SJCRH30 (cell line): ENCODE measurements around the gene NYAP2. TPM values are rescaled to one million over a fixed set of nuclear protein-coding genes. Genes with fewer than 3 reads are reported as not detected.

Experiments
- DNase-seq, 2 experiments: peaks; one replicate each; pipeline ENCODE4 v3.0.0-alpha.2; 2015 to 2020
- H3K27ac ChIP-seq: fragments of 250-450 bp; sonication (Bioruptor Pico); 2 replicates; pipeline ENCODE4 v1.5.1; 2020; ENCODE audit warnings: mild to moderate bottlenecking, moderate library complexity
- H3K27me3 ChIP-seq: fragments of 250-450 bp; sonication (Bioruptor Pico); 2 replicates; pipeline ENCODE4 v1.5.1; 2020; ENCODE audit warnings: mild to moderate bottlenecking, moderate library complexity
- H3K36me3 ChIP-seq: fragments of 250-450 bp; sonication (Bioruptor Pico); 2 replicates; pipeline ENCODE4 v1.5.1; 2020; ENCODE audit warnings: mild to moderate bottlenecking, moderate library complexity
- H3K4me1 ChIP-seq: fragments of 250-450 bp; sonication (Bioruptor Pico); 2 replicates; pipeline ENCODE4 v1.5.1; 2020; ENCODE audit warnings: mild to moderate bottlenecking, moderate library complexity
- H3K4me3 ChIP-seq: fragments of 250-450 bp; sonication (Bioruptor Pico); 2 replicates; pipeline ENCODE4 v1.5.1; 2020; ENCODE audit warnings: mild to moderate bottlenecking, moderate library complexity
- H3K9me3 ChIP-seq: fragments of 250-450 bp; sonication (Bioruptor Pico); replicated peaks from 2 replicates; pipeline ENCODE4 v1.5.1; 2020; ENCODE audit warnings: mild to moderate bottlenecking, moderate library complexity
- total RNA-seq: library from RNA; depleted of rRNA; stranded (reverse); fragments of >200 nt; shearing (Covaris generic); gene quantifications from 2 replicates; pipeline ENCODE4 v1.2.3, GENCODE V29; 2014

NYAP2 gene
- total RNA-seq, 1 experiment from 2014 or later: 0.69 TPM

DNA sequence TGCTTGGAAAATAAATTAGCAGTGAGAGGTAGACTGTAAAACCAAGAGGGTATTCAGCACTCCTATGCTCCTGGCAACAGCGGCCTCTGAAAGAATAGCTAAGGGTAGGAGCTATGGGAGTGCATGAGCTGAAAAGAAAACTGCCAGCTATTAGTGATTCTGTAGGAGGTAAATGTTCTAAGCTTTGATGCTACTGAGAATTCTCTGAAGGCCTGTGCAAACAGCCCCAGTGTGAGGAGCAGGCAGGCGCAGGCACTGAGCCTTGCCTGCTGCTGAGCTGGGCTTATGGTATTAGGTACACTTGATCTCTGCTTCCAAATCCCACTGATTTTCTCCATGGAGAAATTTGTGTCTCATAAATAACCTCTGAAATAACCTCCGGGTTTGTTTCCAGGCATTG is 86.7 kb downstream of the NYAP2 start:
- Histone ChIP-seq H3K27ac (no peak overlapping the region), H3K36me3 (no peaks in the 10 kb centered on the region), H3K4me3 (no peak overlapping the region), H3K4me1 (peaks cover 5% of the 10 kb centered on the region; the same call in 1 of the 2 replicates), H3K27me3 (no peaks in the 10 kb centered on the region), H3K9me3 (no peaks in the 10 kb centered on the region)
- no peak for DNase-seq

DNA sequence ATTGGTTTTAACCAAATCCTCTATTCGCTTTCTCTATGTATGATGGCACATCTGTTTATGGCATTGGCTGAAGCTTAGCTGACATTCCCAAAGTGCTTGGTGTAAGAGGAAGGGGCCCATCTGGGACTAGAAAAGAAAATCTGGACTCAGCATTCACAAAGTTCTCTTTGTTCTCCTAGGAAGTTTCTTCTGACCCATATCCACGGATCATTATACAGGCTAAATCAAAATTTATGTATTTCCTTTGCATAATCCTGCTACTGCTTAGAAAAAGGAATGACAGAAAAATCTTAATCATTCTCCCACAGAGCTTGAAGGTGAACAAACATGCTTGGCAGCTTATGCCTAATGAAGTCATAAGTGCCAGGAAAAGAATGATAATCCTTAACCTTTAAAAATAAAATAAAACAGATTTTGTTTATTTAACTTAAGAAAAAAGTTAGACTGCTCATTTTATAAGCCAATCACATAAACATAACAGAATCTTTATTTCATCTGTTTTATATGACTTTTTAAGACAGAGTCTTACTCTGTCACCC is 88.4 kb downstream of the NYAP2 start:
- H3K27me3 ChIP-seq: no peaks in the 10 kb centered on the region
- no peak overlapping the region for H3K4me3 ChIP-seq
- no peaks in the 10 kb centered on the region for H3K9me3 ChIP-seq
- peaks cover 5% of the 10 kb centered on the region; the same call in 1 of the 2 replicates for H3K4me1 ChIP-seq
- H3K36me3 ChIP-seq: no peaks in the 10 kb centered on the region
- DNase-seq: peak in 1 of 2 experiments; percentile 45
- no peak overlapping the region for H3K27ac ChIP-seq

DNA sequence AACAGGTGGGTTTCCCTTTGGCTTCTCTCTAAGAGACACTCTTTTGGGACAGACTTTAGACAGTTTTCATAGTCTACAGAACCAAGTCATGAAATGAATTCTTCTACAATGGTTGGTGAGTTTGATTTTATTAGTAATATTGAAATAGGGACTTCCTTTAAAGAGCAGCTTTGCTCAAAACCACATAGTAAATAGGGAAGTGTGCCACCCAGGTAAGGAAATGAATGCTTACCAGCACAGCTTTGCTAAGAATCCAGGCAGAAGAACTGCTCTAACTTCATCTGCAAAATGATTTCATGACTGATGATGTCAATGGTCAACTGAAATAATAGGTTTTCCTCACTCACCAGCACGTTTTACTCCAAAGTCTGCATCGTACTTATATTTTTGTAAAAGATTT is 89.2 kb downstream of the NYAP2 start:
- Histone ChIP-seq H3K4me1 (peaks cover 5% of the 10 kb centered on the region; the same call in 1 of the 2 replicates), H3K27me3 (no peaks in the 10 kb centered on the region), H3K4me3 (no peak overlapping the region), H3K36me3 (no peaks in the 10 kb centered on the region), H3K9me3 (no peaks in the 10 kb centered on the region), H3K27ac (no peak overlapping the region)
- DNase-seq: no peak

DNA sequence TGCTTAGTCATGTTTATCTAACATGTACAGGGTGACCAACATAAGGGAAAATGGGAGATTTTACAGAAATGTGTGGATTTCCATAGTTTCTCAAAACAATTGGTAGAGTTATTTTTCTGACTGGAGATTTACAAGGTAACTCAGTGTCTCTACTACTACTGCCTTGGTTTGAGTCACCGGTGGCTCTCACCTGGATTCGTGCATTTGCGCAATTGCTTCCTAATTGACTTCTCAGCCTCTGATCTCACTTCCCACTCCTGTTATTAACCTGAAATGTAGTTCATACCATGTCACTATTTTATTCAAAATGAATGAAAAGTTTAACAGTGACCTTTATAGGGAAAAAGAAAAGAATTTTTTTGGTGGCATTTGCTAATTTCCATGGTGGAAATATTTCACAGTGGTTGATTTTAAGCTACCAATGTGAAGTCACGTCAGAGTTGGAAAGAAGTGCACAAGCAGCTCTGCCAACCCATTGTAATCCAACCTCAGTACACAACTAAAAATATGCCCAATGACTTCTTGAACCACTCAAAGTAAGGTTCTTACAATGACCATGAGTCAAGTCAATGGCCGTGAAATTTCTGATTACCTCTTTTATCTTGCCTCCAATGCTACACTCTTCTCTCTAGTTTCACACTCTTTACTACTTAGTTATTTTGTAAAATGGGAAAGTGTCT is 94.0 kb downstream of the NYAP2 start:
- no peaks in the 10 kb centered on the region for H3K4me1 ChIP-seq
- H3K4me3 ChIP-seq: no peak overlapping the region
- no peak overlapping the region for H3K27ac ChIP-seq
- H3K36me3 ChIP-seq: no peaks in the 10 kb centered on the region
- H3K27me3 ChIP-seq: no peaks in the 10 kb centered on the region
- no peak for DNase-seq
- no peaks in the 10 kb centered on the region for H3K9me3 ChIP-seq

DNA sequence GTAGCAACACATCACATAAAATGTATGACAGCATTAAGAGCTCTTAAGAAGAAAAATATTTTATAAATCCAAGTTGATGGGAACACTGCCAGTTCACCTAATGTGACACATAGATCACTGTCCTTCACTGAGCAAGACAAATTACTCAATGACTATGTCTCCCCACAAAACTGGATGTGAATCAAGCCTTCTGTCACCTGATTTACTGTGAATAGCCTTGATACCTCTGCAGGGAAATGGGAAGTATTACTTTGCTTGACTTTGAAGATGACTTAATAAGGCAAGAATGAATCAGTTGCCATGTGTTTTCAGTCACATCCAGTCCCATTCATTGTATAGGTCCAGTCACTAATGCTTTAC is 94.6 kb downstream of the NYAP2 start:
- no peaks in the 10 kb centered on the region for H3K27me3 ChIP-seq
- DNase-seq: no peak
- H3K27ac ChIP-seq: no peak overlapping the region

DNA sequence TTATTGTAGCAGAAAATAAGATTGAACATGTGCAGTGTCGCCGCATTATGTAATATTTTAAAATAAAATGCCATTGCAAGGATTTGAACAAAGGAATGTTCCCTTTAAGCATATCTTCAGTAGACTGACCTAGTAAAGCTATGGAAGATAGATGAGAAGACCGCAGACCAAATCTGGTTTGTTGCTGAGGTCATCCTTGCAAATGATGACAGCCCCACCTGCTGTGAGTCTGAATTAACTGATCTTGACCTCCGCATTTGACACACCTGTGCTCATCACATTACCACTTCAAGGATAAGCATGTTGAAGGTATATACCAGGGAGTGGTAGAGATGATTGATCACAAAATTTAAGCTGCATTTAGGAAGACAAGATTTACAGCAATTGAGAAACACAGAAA is 96.2 kb downstream of the NYAP2 start:
- no peaks in the 10 kb centered on the region for H3K36me3 ChIP-seq
- H3K27me3 ChIP-seq: no peaks in the 10 kb centered on the region
- H3K4me3 ChIP-seq: no peak overlapping the region
- no peaks in the 10 kb centered on the region for H3K4me1 ChIP-seq
- DNase-seq: no peak
- H3K9me3 ChIP-seq: no peaks in the 10 kb centered on the region
- no peak overlapping the region for H3K27ac ChIP-seq

More for the DNA sequence above, 94.6 kb downstream of the NYAP2 start:
- Histone ChIP-seq H3K4me3 (no peak overlapping the region), H3K36me3 (no peaks in the 10 kb centered on the region), H3K4me1 (no peaks in the 10 kb centered on the region), H3K9me3 (no peaks in the 10 kb centered on the region)

DNA sequence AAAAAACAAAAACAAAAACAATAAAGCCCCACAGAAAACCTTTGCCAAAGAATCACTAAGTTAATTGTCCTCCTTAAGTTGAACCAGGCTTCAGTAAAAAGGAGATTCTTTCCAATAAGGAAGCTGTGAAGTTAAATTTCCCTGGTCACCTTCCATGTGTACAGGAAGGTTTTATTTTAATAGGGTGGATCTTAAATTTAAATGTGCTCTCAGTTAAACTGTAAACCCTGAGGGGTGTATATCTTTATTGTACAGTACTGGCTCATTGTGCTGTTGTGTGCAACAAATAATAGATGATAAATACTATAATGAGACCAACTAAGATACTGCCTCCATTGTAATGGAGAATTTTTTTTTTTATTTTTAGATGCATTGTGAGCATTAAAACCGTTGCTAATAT is 97.1 kb downstream of the NYAP2 start:
- Histone ChIP-seq H3K4me3 (no peak overlapping the region), H3K4me1 (no peaks in the 10 kb centered on the region), H3K27me3 (no peaks in the 10 kb centered on the region), H3K9me3 (no peaks in the 10 kb centered on the region), H3K36me3 (no peaks in the 10 kb centered on the region), H3K27ac (no peak overlapping the region)
- no peak for DNase-seq

DNA sequence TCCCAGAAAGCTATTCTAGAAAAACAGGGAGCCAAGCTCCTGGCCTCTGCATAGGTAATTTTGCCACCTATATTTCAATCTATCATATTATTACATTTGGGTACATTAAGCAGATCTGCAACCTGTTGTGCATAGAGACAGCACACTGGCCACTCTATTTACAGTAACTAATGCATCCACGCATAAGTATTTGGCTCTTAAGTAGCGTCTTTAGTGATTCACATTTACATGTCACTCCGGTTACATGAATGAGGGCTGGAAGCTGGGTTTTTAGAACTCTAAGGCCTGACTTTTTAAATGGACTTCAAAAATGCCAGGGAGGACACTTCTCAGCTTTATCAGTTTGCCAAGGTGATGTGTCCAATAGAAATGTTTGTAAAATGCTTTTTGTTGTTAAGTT is 97.7 kb downstream of the NYAP2 start:
- Histone ChIP-seq H3K9me3 (no peaks in the 10 kb centered on the region), H3K36me3 (no peaks in the 10 kb centered on the region), H3K4me3 (no peak overlapping the region), H3K27ac (no peak overlapping the region), H3K4me1 (no peaks in the 10 kb centered on the region), H3K27me3 (no peaks in the 10 kb centered on the region)
- no peak for DNase-seq

DNA sequence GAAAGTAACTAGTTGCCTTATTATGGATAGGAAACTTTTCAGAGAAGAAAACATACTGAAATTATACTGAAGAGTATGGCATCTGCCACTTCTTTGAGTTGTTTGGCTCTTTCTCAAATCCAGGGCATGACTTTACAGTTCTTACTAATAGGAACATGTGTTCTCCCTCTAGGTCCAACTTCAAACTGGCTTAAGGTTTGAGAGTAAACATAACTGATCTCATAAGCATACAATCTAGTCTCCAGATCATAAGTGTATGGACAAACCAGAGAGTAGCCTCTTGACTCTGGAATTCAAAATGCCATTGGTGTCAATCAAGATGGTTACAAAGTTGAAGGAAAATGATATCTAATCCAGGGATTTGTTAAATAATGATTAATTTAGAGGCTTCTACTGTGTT is 101.5 kb downstream of the NYAP2 start:
- no peaks in the 10 kb centered on the region for H3K9me3 ChIP-seq
- no peak overlapping the region for H3K4me3 ChIP-seq
- no peak for DNase-seq
- H3K36me3 ChIP-seq: no peaks in the 10 kb centered on the region
- no peaks in the 10 kb centered on the region for H3K4me1 ChIP-seq
- H3K27me3 ChIP-seq: no peaks in the 10 kb centered on the region
- H3K27ac ChIP-seq: no peak overlapping the region

DNA sequence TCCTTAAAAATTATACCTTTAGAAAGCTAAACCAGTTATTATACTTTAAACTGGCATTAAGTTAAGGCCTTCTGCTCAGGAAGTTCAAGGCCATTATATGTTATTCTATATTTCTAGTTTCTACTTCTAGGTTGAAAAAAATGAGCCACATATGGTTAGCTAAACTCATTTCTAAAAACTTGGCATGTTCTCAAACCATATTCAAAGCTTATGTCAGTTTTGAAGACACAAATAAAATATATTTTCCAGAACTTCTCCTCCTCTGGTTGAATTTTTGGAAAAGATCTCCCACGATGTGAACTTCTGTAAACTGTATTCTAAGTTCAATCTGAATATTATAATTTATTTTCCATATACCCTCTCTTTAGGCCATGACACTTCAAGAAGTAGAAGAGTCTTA is 103.5 kb downstream of the NYAP2 start:
- Histone ChIP-seq H3K4me3 (no peak overlapping the region), H3K27me3 (no peaks in the 10 kb centered on the region), H3K4me1 (no peaks in the 10 kb centered on the region), H3K9me3 (no peaks in the 10 kb centered on the region), H3K27ac (no peak overlapping the region), H3K36me3 (no peaks in the 10 kb centered on the region)
- DNase-seq: no peak

DNA sequence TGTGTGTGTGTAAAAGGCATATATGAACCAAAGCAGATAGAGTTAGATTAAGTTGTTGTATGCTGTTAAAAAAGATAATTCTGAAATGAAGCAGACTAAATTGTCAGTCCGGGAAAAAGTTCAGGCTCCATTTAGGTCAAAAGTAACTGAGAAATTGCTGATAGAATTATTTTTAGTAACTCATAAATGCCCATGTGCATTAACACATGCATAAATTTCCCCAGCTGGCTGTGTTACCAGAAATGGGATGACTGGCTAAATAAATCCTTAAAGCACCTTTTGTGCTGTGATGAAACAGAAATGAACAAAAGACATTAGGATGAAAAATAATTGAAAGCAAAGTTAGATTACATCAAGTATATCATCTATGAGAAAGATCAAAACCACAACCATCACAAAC is 111.3 kb downstream of the NYAP2 start:
- no peak overlapping the region for H3K4me3 ChIP-seq
- DNase-seq: no peak
- no peaks in the 10 kb centered on the region for H3K36me3 ChIP-seq
- H3K4me1 ChIP-seq: peaks cover 4% of the 10 kb centered on the region; the same call in 1 of the 2 replicates
- H3K27ac ChIP-seq: no peak overlapping the region
- H3K27me3 ChIP-seq: no peaks in the 10 kb centered on the region
- no peaks in the 10 kb centered on the region for H3K9me3 ChIP-seq

DNA sequence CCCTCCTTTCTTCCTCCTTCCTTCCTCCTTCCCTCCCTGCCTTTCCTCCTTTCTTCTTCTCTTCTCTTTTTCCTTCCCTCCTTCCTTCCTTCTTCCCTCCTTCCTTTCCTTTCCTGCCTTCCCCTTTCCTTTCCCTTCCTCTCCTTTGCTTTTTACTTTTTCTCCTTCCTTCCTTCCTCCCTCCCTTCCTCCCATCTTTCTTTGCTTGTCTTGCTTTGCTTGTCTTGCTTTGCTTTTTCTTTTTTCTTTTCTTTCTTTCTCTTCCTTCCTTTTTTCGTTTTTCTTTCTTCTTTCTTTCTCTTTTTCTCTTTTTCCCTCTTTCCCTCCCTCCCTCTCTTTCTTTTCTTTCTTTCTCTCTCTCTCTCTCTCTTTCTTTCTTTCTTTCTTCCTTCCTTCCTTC is 113.0 kb downstream of the NYAP2 start:
- H3K4me3 ChIP-seq: no peak overlapping the region
- no peak overlapping the region for H3K27ac ChIP-seq
- H3K27me3 ChIP-seq: no peaks in the 10 kb centered on the region
- H3K36me3 ChIP-seq: no peaks in the 10 kb centered on the region
- no peak for DNase-seq
- H3K4me1 ChIP-seq: peaks cover 4% of the 10 kb centered on the region; the same call in 1 of the 2 replicates
- no peaks in the 10 kb centered on the region for H3K9me3 ChIP-seq

DNA sequence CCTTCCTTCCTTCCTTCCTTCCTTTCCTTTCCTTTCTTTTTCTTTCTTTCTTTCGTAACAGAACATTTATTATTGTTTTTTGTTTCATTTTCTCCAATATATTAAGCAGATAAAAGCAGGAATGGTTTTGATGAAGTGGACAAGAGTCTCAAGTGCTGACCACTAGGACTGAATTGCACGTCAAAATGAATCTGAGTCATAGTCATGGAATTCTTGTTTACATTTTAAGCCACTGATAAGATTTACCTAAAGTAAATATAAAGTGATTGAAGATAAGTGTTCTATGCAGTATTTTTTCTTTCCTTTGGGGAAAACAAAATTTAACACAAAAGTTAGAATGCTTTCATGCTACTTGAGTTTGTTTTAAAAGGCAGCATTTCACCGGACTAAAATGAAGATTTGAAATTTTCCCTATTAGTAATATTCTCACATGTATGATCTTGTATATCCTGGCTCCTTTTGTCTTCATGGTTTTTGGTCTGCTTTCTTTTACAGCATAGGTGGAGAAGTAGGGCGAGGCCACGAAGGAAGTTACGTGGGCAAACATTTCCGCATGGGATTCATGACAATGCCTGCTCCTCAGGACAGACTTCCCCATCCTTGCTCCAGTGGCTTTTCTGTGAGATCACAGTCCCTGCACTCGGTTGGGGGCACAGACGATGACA is 113.5 kb downstream of the NYAP2 start:
- Histone ChIP-seq H3K27me3 (no peaks in the 10 kb centered on the region), H3K4me1 (peaks cover 4% of the 10 kb centered on the region; the same call in 1 of the 2 replicates), H3K4me3 (no peak overlapping the region), H3K36me3 (no peaks in the 10 kb centered on the region), H3K27ac (no peak overlapping the region), H3K9me3 (no peaks in the 10 kb centered on the region)
- no peak for DNase-seq

DNA sequence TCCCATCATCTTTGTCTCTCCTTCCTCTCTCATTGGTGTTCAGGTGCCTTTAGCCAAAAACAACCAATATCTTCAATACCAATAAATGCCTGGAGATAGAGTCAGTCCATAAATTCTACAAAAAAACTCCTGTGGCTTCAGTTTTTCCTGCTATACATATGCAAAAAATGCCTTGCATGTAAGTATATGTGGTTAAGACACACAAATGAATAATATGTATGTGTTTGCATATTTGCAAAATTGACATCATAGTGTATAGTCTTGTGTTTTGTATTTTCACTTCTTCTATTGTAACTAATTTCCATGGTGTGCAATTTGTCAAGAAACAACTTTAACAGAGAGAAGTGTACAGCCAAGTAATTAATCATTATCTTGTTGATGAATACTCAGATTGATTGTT is 115.5 kb downstream of the NYAP2 start:
- Histone ChIP-seq H3K27ac (no peak overlapping the region), H3K27me3 (no peaks in the 10 kb centered on the region), H3K4me3 (no peak overlapping the region), H3K36me3 (no peaks in the 10 kb centered on the region), H3K4me1 (peaks cover 4% of the 10 kb centered on the region; the same call in 1 of the 2 replicates), H3K9me3 (no peaks in the 10 kb centered on the region)
- no peak for DNase-seq

DNA sequence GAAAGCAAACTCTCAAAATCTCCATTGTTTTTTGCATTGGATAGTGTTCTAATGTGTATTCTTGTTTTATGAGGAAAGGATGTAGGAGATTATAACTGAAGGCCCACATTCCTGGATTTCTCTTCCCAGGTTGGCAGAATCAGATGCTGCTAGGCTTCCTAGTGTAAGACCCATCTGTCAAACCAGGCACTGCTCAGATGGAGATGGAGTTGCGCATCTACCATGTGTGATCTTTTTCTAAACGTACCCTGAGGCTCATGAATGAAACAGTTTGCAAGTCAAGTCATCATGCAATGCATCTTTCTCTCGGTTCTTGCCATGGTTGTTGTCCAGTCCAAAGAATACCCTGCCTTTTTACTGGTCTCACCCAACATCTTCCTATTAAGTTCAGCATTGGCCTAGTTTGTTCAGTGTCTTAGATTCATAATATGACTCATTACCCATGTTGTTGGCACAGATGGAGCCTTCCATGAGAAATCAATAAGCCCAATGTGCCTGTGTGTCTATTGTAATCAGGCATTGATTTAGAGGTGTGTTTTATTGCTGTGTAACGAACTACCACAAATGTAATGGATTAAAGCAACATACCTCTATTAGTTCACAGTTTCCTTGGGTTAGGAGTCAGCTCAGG is 127.4 kb downstream of the NYAP2 start:
- Histone ChIP-seq H3K9me3 (peaks cover 5% of the 10 kb centered on the region; the same call in 1 of the 2 replicates), H3K36me3 (no peaks in the 10 kb centered on the region), H3K4me1 (no peaks in the 10 kb centered on the region), H3K4me3 (no peak overlapping the region), H3K27ac (no peak overlapping the region), H3K27me3 (no peaks in the 10 kb centered on the region)
- no peak for DNase-seq
